Progenitor cell of endocrine pancreas (in vitro differentiated cells): ENCODE results near the gene EMX2. TPM values are rescaled to one million over a fixed set of nuclear protein-coding genes. Genes with fewer than 3 reads are reported as not detected.

Source experiments
- DNase-seq: peaks from one replicate; pipeline ENCODE4 v3.0.0; 2021; ENCODE audit warnings: low spot score; ENCODE audit not compliant: unreplicated experiment
- H3K27ac Mint-ChIP-seq: 2 replicates; pipeline ENCODE4 v1.8.0; 2021; ENCODE audit warnings: mild to moderate bottlenecking, moderate library complexity, mixed read lengths
- H3K27me3 Mint-ChIP-seq: 2 replicates; pipeline ENCODE4 v1.8.0; 2021; ENCODE audit warnings: mixed read lengths
- H3K36me3 Mint-ChIP-seq: 2 replicates; pipeline ENCODE4 v1.8.0; 2022; ENCODE audit warnings: mixed read lengths; ENCODE audit not compliant: insufficient read depth
- H3K4me1 Mint-ChIP-seq: 2 replicates; pipeline ENCODE4 v1.8.0; 2021; ENCODE audit warnings: low read depth, mixed read lengths
- H3K4me3 Mint-ChIP-seq: 2 replicates; pipeline ENCODE4 v1.8.0; 2021; ENCODE audit warnings: low read depth, mild to moderate bottlenecking, moderate library complexity, mixed read lengths
- H3K9me3 Mint-ChIP-seq: 2 replicates; pipeline ENCODE4 v1.8.0; 2021; ENCODE audit warnings: low read depth, mixed read lengths
- total RNA-seq: library from RNA; stranded (reverse); gene quantifications from 2 replicates; pipeline ENCODE4 v1.2.1, GENCODE V29; 2021
- TF ChIP-seq, protein P1 (sequence below): fragments of 200-600 bp; sonication (generic); IDR thresholded peaks from one replicate; pipeline ENCODE4 v1.5.0; 2021; ENCODE audit warnings: antibody characterized with exemption, mild to moderate bottlenecking; ENCODE audit not compliant: unreplicated experiment

EMX2 gene
- total RNA-seq, 1 donor from 2014 or later, result not detected

DNA sequence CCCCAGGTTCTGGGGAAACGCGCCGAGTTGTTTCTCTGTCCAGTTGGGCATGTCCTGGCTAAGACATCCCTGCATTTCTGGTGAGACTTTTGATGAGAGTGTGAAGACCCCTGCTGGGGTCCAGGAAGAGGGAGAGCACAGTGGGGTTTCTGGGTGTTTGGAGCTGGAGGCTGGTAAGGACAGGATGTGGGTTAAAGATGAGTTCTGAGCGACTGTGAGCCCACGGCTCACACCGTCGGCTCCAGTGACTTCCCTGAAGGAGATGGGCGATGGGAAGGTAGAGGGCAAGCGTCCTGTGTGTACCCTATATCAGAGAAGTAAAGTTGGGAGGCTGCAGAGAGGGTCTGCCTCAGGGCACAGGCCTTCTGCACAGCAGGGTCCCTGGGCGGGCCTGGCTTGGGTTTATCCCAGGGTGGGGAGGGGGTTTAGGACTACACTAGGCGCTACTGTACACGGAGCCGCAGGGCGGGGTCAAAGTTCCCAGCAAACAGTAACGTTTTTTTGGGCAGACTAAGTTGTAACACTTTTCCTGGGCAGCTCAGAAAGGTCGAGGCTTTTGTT is 3.6 kb downstream of the EMX2 start:
- peak overlapping the region; percentile 45 for H3K4me3 Mint-ChIP-seq
- no peaks in the 10 kb centered on the region for H3K36me3 Mint-ChIP-seq
- H3K27me3 Mint-ChIP-seq, result peaks cover 91% of the 10 kb centered on the region
- H3K27ac Mint-ChIP-seq, result no peak overlapping the region
- H3K9me3 Mint-ChIP-seq, result no peaks in the 10 kb centered on the region
- DNase-seq, result no peak
- peaks cover 16% of the 10 kb centered on the region for H3K4me1 Mint-ChIP-seq
- TF ChIP-seq, protein P1, sequence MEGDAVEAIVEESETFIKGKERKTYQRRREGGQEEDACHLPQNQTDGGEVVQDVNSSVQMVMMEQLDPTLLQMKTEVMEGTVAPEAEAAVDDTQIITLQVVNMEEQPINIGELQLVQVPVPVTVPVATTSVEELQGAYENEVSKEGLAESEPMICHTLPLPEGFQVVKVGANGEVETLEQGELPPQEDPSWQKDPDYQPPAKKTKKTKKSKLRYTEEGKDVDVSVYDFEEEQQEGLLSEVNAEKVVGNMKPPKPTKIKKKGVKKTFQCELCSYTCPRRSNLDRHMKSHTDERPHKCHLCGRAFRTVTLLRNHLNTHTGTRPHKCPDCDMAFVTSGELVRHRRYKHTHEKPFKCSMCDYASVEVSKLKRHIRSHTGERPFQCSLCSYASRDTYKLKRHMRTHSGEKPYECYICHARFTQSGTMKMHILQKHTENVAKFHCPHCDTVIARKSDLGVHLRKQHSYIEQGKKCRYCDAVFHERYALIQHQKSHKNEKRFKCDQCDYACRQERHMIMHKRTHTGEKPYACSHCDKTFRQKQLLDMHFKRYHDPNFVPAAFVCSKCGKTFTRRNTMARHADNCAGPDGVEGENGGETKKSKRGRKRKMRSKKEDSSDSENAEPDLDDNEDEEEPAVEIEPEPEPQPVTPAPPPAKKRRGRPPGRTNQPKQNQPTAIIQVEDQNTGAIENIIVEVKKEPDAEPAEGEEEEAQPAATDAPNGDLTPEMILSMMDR, result no peak

- Mint-ChIP-seq H3K36me3 (no peaks in the 10 kb centered on the region), H3K9me3 (no peaks in the 10 kb centered on the region), H3K27me3 (peaks cover 91% of the 10 kb centered on the region), H3K27ac (no peak overlapping the region), H3K4me1 (peaks cover 15% of the 10 kb centered on the region), H3K4me3 (no peak overlapping the region)
- DNase-seq, result no peak
- TF ChIP-seq, protein P1, result no peak
These were observed 4.1 kb downstream of the EMX2 start for GRCh38 chr10:117546581-117547015.

DNA sequence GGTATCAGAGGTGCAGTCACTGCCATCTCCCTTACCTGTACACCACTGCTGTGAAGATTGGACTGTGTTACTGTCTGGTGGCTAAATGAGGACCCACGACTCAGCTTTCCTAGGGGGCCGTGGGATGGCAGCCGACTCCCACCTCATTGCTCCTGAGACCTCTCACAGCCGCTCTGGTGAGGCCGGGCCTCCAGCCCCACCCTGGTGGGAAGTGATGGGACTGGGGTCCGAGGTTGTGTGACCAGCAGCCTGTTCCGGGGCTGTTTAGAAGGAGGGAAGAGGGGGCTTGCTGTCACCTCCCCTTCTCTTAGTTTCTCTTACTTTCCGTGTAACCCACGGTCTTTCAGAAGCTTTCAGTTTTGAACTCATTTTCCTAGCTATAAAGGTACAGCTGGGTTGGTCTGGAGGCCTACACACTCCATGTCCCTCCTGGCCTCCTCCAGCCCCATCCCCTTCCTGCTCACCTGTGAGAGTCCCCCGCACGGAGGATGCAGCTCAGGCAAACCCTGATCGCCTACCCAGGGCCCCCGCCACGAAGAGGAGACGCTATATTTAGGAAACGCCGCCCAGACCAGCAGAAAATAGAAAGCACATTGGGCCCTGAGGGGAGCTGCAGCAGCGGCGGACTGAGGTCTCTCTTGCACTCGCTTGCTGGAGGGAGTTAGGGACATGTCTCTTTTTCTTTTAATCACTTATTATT is 4.6 kb downstream of the EMX2 start:
- Mint-ChIP-seq H3K4me3 (no peak overlapping the region), H3K27me3 (peaks cover 93% of the 10 kb centered on the region), H3K9me3 (no peaks in the 10 kb centered on the region), H3K36me3 (no peaks in the 10 kb centered on the region), H3K27ac (no peak overlapping the region), H3K4me1 (peaks cover 17% of the 10 kb centered on the region)
- TF ChIP-seq, protein P1, result no peak
- DNase-seq, result no peak

DNA sequence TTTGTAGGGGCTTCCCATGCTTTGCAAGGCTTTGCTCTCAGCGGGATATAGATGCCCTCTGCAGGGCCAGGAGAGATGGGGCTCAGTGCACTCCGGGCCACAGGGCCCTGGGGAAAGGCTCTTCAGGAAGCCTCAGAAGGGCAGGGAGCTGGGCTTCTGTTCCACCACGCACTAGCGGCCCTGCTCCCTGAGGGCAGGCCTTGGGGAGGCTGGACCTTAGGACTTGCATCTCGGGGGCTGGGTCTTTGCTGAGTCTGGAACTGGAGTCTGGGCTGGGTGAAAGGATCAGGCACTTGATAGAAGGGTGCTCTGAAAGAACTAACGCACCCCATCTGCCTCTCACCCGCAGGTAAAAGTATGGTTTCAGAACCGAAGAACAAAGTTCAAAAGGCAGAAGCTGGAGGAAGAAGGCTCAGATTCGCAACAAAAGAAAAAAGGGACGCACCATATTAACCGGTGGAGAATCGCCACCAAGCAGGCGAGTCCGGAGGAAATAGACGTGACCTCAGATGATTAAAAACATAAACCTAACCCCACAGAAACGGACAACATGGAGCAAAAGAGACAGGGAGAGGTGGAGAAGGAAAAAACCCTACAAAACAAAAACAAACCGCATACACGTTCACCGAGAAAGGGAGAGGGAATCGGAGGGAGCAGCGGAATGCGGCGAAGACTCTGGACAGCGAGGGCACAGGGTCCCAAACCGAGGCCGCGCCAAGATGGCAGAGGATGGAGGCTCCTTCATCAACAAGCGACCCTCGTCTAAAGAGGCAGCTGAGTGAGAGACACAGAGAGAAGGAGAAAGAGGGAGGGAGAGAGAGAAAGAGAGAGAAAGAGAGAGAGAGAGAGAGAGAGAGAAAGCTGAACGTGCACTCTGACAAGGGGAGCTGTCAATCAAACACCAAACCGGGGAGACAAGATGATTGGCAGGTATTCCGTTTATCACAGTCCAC is 5.4 kb downstream of the EMX2 start:
- Mint-ChIP-seq H3K4me3 (no peak overlapping the region), H3K27me3 (peaks cover 96% of the 10 kb centered on the region), H3K4me1 (peaks cover 20% of the 10 kb centered on the region), H3K27ac (no peak overlapping the region), H3K36me3 (no peaks in the 10 kb centered on the region), H3K9me3 (no peaks in the 10 kb centered on the region)
- no peak for DNase-seq
- TF ChIP-seq, protein P1, result no peak

DNA sequence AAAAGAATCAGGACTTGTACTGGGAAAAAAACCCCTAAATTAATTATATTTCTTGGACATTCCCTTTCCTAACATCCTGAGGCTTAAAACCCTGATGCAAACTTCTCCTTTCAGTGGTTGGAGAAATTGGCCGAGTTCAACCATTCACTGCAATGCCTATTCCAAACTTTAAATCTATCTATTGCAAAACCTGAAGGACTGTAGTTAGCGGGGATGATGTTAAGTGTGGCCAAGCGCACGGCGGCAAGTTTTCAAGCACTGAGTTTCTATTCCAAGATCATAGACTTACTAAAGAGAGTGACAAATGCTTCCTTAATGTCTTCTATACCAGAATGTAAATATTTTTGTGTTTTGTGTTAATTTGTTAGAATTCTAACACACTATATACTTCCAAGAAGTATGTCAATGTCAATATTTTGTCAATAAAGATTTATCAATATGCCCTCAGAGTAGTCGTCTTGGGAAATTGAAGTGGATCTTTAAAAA is 6.6 kb downstream of the EMX2 start:
- TF ChIP-seq, protein P1, result no peak
- H3K27ac Mint-ChIP-seq, result no peak overlapping the region
- no peak for DNase-seq
- H3K4me3 Mint-ChIP-seq, result no peak overlapping the region
- no peaks in the 10 kb centered on the region for H3K9me3 Mint-ChIP-seq
- H3K4me1 Mint-ChIP-seq, result peaks cover 20% of the 10 kb centered on the region
- peaks cover 98% of the 10 kb centered on the region for H3K27me3 Mint-ChIP-seq
- no peaks in the 10 kb centered on the region for H3K36me3 Mint-ChIP-seq
